ENCODE data around the gene WNT2B. TPM values are rescaled to one million over a fixed set of nuclear protein-coding genes. Genes with fewer than 3 reads are reported as not detected.

Gene WNT2B
- total RNA-seq, 1 experiment from 2014 or later, result 1.6 TPM

GRCh38 chr1:112510340-112510739 is 1.6 kb downstream of the WNT2B start:
- CTCF ChIA-PET, result interaction anchor here (0.6 kb wide), 1 partner anchor 122 kb away, joined by 4 read pairs; no protein-coding TSS in a partner anchor
- ATAC-seq, result no peak
- BruUV-seq (replicated peaks), result no TSS peak
- Histone ChIP-seq H3K36me3 (ENCODE audit: control insufficient read depth, insufficient read depth, low read length) (no peaks in the 10 kb centered on the region), H3K4me3 (ENCODE audit: low read depth in 2 of 2, low read length in 2 of 2) (no peak overlapping the region), H3K9me3 (ENCODE audit: control insufficient read depth, insufficient read depth, low read depth, low read length) (no peaks in the 10 kb centered on the region), H3K27ac (ENCODE audit: low read length) (no peak overlapping the region), H3K4me1 (ENCODE audit: control insufficient read depth, insufficient read depth, low read length) (no peaks in the 10 kb centered on the region), H3K27me3 (ENCODE audit: control insufficient read depth, insufficient read depth, low read length) (no peaks in the 10 kb centered on the region)
- no peak for TF ChIP-seq SIN3A (IDR thresholded peaks at IDR 0.05; ENCODE audit: borderline replicate concordance, insufficient read depth, low read depth, low read length)
- TF ChIP-seq REST (IDR thresholded peaks at IDR 0.05; ENCODE audit: insufficient read depth in 1 of 2, low read depth in 2 of 2, low read length in 1 of 2), result no peak
- TF ChIP-seq TCF7L2 (IDR thresholded peaks at IDR 0.05; ENCODE audit: low read depth, low read length), result no peak
- TF ChIP-seq CTCF (IDR thresholded peaks at IDR 0.05), result no peak
- no peak for TF ChIP-seq POLR2AphosphoS5 (IDR thresholded peaks at IDR 0.05; ENCODE audit: low read depth, low read length)
- intact Hi-C loops (cut with micrococcal nuclease; ENCODE audit: unreplicated experiment) (no loop called here), in situ Hi-C loops (cut with HindIII; ENCODE audit: low pct_unique_long_range_greater_than_20kb, low sequenced_read_pairs) (no loop called here)
- POLR2A ChIA-PET, result no interaction called here
- DNase-seq (ENCODE audit: low read depth, low spot score), result no peak

- POLR2A ChIA-PET, result no interaction called here
- H3K4me1 ChIP-seq (ENCODE audit: control insufficient read depth, insufficient read depth, low read length), result no peaks in the 10 kb centered on the region
- intact Hi-C loops (cut with micrococcal nuclease; ENCODE audit: unreplicated experiment), result no loop called here
- no peak for TF ChIP-seq POLR2AphosphoS5 (IDR thresholded peaks at IDR 0.05; ENCODE audit: low read depth, low read length)
- TF ChIP-seq TCF7L2 (IDR thresholded peaks at IDR 0.05; ENCODE audit: low read depth, low read length), result no peak
- no peak for TF ChIP-seq SIN3A (IDR thresholded peaks at IDR 0.05; ENCODE audit: borderline replicate concordance, insufficient read depth, low read depth, low read length)
- no peak for TF ChIP-seq REST (IDR thresholded peaks at IDR 0.05; ENCODE audit: insufficient read depth in 1 of 2, low read depth in 2 of 2, low read length in 1 of 2)
- TF ChIP-seq CTCF (IDR thresholded peaks at IDR 0.05), result no peak
- no peak overlapping the region for H3K27ac ChIP-seq (ENCODE audit: low read length)
- DNase-seq (ENCODE audit: low read depth, low spot score), result no peak
- no TSS peak for BruUV-seq (replicated peaks)
- no peaks in the 10 kb centered on the region for H3K36me3 ChIP-seq (ENCODE audit: control insufficient read depth, insufficient read depth, low read length)
- no peak overlapping the region for H3K4me3 ChIP-seq (ENCODE audit: low read depth in 2 of 2, low read length in 2 of 2)
- CTCF ChIA-PET, result no interaction called here
- in situ Hi-C loops (cut with HindIII; ENCODE audit: low pct_unique_long_range_greater_than_20kb, low sequenced_read_pairs), result no loop called here
- ATAC-seq, result no peak
- no peaks in the 10 kb centered on the region for H3K9me3 ChIP-seq (ENCODE audit: control insufficient read depth, insufficient read depth, low read depth, low read length)
- no peaks in the 10 kb centered on the region for H3K27me3 ChIP-seq (ENCODE audit: control insufficient read depth, insufficient read depth, low read length)
These were observed 3.1 kb downstream of the WNT2B start for GRCh38 chr1:112511897-112512296.

Measured in Panc1 (cell line).